Activated T-helper 1 cell treated with Interleukin-2 at 50 U/mL for 16 hours (primary cell): ENCODE data around the gene WDR12.
"Not testable (repeated sequence)": the region's sequence is repeated elsewhere in the genome, so short reads cannot be mapped to it uniquely, and the experiment has no call there.

ENCODE experiments used
- DNase-seq: peaks from one replicate; pipeline ENCODE4 v3.0.0-alpha.2; 2020; ENCODE audit warnings: low read depth

Gene WDR12

DNA sequence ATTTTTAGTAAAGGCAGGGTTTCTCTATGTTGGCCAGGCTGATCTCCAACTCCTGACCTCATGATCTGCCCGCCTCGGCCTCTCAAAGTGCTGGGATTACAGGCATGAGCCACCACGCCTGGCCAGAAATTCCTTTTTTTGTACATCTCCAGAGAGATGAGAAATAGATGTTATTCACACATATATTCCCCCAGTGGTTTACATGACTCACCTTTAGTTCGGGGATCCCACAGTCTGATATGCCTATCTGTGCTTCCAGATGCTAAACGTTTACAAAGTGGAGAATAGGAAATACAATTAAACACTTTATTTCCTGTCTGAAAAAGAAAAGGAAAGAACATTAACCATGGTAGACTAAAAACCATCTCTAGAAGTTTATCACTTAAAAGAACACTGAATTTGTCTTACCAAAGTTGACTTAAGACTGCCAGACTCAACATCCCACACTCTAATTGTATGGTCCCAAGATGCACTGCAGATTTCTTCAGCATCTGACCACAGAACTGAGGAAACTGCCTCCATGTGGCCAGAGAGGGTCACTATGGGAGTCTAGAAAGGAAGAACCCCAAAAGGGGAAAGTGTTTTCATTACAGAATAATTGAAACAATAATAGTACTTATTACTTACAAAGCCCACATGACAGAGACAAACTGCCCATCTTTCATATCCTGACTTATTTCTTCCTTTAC is 27.3 kb downstream of the WDR12 start:
- DNase-seq, result no peak

DNA sequence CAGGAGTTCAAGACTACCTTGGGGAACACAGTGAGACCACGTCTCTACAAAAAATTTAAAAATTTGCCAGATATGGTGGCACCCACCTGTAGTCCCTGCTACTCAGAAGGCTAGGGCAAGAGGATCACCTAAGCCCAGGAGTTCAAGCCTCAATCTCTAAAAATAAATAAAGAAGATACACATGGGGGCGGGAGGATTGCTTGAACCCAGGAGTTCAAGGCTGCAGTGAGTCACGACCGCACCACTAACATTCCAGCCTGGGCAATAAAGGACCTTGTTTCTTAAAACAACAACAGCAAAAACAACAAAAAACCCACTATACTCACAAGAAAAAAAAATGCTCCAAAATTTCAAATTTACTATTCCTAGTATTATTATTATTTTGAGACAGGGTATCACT is 29.9 kb downstream of the WDR12 start:
- no peak for DNase-seq

DNA sequence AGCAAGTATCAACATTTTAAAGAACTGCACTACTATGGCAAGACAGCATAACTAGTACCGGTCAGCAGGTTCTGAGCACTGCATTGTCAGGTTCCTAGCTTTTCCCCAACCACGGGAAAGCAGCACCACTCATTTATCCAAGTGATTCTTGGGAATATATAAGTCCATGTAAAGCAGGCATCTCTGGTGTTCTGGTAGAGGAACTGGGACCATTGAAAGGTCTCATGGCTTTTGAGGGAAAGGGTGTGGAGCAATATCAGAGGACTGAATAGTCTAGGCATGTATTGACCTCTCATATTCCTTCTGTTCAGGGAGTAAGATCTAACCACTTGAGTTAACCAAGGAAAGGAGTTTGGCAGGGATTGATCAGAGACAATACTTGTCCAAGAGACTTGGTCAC is 33.8 kb downstream of the WDR12 start:
- DNase-seq, result no peak

DNA sequence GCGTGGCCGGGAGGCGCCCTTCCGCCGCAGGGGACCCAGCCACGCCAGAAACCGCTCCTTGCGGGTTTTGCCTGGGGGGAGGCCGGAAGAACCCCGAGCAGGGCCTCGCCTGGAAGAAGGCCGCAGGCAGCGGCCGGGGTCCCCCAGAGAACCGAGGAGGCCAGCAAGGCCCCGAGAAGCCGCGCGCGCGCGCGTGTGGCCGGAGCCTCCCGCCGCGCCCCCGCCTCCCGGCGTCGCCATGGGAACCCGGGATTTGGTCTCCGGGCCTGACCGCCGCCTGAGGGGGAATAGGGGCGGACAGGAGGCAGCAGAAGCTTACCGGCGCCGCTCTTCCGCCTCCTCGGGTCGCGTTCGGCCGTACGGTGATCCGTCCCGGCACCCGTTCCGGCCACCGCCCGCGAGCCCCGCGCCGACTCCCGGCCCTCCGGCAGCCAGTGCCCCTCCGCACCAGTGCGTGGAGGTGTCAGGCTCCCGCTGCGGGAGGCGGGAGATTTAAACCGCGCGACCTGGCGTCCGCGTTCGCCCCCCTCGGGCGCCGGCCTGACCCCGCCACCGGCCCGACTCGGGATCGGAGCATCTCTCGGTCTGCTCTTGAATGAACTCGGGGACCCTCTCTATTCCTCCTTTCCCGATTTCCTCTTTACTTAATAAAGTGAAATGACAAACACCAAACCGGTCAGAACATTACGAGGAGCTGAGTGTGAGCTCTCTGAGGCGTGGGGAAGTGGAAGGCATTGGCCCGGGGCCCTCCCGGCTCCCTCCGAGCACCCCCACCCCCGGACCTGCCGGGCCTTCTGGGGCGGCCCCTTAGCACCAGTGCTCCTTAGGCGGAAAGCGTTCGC is 40.0 kb downstream of the WDR12 start, which contains the start of gene ICA1L:
TSS of gene ICA1L (minus strand) at position 467 of the 842 bp plus-strand sequence. CDS start 42,757 bp downstream, outside the sequence.
- peak; percentile 30 for DNase-seq

DNA sequence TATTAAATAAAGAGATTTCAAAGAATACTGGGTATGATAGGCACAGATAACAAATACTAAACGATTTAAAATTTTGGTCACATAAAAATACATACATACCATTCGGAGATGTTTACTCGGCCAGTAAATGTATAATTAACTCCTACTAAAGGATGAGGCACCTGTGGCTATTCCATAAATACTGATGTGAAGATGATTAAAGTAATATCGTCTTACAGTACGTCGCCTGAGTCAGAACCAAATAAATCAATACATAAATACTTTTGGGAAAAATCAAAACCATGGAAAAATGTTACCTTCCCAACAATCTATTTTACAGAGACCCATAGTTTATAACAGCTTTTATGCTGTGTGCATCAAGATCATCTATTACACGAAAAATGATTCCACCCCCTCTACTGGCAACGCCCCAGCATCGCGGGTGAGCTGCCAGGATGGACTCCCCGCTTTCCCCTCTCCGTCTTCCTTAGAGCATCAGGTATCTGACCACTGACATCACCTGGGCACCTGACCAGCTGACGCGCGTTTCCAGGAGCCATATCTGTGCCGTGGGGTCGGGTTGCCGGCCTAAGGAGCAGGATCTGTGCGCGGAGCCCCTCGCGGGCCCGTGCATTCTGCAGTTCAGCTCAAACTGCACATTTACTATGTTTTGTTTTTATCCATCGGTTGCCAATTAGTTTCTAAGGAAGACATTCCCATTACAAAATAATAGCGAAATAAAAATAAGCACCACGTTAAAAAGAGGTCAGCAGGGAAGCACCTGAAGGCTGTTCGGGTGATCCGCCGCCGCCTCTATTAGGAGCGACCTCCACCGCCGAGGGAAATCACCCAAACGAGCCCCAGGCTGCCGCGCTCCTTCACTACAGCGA is 40.8 kb downstream of the WDR12 start:
- peak; percentile 31 for DNase-seq

DNA sequence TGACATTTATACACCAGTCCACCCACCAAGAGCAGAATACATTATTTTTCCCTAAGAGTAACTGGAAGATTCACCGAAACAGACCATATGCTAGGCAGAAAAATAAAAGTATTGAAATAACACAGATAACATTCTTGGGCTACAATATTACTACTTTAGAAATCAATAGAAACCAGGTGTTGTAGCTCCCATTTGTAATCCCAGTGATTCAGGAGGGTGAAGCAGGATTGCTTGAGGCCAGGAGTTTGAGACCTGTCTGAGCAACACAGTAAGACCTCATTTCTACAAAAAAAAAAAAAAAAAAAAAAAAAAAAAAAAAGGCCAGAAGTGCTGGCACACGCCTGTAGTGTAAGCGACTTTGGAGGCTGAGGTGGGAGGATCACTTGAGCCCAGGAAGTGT is 49.5 kb downstream of the WDR12 start:
- DNase-seq, result no peak

DNA sequence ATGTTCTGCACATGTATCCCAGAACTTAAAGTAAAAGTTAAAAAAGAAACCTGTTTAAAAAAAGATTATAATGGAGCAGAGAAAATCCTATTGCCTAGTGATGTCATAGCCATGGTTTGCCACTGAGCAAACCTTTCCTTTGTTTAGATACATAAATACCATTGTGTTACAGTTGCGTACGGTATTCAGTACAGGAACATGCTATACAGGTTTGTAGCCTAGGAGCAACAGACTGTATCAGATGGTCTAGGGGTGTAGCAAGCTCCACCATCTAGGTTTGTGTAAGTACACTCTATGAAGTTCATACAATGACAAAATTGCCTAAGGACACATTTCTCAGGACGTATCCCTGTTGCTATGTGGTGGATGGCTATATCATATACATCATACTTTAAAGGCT is 52.9 kb downstream of the WDR12 start:
- no peak for DNase-seq

DNA sequence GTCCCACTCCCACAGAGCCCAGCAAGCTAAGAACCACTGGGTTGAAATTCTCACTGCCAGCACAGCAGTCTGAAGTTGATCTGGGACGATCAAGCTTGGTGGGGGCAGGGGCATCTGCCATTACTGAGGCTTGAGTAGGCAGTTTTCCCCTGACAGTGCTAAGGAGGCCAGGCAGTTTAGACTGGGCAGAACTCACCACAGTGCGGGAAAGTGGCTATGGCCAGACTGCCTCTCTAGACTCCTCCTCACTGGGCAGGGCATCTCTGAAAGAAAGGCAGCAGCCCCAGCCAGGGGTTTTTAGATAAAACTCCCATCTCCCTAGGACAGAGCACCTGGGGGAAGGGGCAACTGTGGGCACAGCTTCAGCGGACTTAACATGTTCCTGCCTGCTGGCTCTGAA is 62.1 kb downstream of the WDR12 start:
- DNase-seq, result not testable (repeated sequence)

DNA sequence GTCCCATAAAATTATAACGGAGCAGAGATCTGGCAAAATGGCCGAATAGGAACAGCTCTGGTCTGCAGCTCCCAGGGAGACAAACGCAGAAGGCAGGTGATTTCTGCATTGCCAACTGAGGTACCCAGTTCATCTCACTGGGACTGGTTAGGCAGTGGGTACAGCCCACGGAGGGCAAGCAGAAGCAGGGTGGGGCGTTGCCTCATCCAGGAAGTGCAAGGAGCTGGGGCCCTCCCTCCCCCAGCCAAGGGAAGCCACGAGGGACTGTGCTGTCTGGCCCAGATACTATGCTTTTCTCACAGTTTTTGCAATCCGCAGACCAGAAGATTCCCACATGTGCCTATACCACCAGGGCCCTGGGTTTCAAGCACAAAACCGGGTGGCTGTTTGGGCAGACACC is 62.7 kb downstream of the WDR12 start:
- no peak for DNase-seq

DNA sequence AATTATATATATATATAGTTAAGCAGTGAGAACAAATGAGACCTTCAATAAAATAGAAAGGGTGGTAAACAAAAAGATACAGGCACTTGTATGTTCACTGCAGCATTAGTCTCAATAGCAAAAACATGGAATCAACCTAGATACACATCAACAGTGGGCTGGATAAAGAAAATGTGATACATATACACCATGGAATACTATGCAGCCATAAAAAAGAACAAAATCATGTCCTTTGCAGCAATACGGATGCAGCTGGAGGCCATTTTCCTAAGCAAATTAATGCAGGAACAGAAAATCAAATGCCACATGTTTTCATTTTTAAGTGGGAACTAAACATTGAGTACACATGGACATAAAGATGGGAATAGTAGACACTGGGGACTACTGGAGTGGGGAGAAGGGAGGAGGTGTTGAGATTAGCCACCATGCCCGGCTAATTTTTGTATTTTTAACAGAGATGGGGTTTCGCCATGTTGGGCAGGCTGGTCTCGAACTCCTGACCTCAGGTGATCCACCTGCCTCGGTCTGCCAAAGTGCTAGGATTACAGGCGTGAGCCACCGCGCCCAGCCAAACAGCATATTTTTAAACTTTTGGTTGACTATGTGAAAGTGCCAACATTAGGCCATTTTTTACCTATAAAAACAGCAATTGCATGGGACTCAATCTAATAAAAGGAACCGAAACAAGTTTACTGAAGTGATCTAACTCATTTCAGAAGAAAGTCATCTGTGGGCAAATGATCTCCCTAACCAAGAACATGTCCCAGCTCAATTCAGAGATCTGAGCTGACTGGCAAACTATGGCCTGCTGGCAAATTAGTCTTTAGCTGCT is 63.6 kb downstream of the WDR12 start:
- DNase-seq, result no peak

DNA sequence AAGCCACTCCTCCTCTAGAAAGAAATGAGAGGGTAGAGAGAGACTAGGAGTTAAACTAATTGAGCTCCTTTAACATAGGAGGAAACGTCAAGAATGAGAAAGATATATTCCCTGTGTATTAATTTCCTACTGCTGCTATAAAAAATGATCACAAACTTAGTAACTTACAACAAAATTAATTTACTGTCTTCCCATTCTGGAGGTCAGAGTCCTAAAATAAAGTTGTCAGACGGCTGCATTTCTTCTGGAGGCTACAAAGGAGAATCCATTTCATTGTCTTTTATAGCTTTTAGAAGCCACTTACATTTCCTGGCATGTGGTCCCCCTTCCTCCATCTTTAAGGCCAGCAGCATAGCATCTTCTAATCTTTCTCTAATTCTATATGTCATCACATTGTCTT is 66.8 kb downstream of the WDR12 start:
- no peak for DNase-seq

DNA sequence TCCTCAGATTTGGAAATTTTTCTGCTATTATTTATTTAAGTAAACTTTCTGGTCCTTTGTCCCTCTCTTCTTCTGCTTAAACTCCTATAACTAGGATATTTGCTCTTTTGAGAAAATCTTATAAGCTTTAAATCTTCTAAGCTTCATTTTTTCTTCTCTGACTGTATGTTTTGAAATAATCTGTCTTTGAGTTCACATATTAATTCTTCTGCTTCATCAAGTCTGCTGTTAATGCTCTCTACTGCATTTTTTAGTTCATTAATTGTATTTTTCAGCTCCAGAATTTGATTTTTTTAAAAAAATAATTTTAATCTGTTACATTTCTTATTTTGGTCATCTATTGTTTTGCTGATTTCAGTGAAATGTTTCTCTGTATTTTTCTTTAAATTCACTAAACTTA is 68.8 kb downstream of the WDR12 start:
- no peak for DNase-seq

DNA sequence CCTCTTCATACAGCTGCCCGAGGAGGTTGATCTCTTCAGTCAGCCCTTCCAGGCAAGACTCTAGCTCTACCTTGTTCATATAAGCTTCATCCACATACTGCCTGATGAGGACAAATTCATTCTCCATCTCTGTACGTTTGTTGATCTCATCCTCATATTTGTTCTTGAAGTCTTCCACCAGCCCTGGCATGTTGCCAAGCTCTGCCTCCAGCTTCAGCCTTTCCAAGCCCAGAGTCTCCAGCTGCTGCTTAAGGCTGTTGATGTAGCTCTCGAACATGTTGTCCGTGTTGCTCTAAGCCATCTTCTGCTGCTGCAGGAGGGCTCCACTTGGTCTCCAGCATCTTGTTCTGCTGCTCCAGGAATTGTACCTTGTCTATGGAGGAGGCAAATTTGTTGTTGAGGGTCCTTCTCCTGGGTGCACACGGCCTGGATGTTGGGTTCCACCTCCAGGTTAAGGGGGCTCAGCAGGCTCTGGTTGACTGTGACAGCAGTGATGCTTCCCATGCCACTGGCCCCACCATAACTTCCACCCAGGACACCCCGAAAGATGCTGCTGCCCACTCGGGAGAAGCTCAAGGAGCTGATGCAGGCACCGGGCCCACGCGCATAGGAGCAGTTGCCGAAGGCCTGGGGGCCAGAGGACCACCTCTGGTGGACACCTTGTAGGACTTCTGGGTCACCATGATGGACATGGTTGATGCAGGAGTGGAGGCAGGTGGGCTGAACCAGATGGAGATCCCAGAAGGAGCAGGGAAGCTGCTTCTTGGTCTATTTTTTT is 70.2 kb downstream of the WDR12 start:
- DNase-seq, result no peak

DNA sequence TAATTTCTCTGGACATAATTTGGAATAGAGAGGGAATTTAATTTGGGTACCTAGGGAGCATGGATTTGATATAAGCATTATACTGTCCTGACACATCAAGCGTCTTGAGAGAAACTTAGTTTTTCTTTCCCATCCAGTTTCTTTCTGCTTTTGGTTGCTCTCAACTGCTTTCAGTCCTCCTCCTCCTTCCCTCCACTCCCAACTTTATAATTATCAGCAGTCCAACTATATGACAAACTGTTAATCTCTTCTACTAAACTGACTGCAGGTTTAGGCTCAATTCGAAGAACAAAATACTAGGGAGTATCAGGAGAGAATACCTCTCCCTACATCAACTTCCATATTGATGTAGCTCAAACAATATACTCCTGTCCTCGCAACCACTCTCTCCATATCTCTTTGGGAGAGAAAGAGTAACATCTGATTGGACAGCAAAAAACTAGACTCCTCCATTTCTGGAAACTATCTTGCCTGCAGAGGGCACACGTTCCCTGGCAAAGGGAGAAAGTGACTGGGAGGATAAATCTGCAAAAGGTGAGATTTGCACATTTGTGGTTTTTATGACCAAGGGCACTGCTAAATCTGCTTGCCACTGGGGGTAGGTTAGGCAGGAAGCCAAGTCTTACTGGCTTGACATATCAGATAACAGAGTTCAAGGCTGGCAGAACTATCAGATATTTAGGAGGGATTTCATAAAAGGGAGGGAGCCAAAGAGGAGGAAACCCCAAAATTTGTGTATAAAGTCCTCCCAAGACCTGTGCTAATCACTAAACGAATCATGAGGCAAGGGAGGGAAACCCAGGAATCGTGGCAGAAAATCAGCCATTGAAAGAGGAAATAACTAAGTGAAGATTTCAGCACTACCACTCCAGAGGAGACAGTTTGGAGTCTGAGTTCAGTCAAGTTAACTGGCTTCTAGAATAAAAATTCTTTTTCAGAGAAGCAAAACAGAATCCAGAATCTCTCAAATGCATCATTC is 79.9 kb downstream of the WDR12 start:
- DNase-seq, result no peak

DNA sequence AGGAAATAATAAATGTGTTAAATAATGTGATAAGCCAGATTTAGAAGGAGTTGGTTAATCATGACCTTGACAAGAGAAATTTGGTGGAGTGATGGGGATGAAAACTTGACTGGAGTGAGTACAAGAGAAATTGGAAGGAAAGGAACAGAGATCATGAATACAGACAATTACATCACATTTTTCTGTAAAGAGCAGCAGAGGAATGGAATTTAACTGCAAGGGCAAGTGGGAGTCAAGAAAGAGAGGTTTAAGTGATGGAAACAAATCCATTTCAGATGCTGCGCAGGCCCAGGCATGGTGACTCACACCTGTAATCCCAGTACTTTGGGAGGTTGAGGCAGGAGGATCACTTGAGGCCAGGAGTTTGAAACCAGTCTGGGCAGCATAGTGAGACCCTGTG is 86.6 kb downstream of the WDR12 start:
- DNase-seq, result no peak
